ENCODE measurements around the gene KRTAP20-3.

The KRTAP20-3 gene

DNA sequence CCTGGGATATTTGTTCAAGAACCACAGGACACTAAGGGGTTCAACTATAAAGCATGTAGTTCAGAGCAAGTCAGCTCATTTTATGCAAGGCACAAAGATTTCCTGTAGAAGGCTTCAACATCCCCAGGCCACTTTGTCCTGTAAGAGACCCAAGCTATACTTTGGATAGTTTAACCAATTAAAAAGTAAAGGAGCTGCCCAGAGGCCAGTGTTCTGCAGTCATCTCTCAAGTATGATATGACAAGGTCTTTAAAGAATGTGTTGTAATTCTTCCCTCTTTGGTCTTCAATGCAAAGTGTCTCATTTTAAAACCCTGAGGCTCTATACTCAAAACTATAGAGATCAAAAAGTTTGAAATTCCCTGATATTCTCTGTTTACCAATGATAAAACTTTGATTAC, 34.1 kb downstream of the KRTAP20-3 start:
- DNase-seq (ENCODE audit: low read depth, low spot score): no peak
- H3K27ac ChIP-seq: no peak overlapping the region

DNA sequence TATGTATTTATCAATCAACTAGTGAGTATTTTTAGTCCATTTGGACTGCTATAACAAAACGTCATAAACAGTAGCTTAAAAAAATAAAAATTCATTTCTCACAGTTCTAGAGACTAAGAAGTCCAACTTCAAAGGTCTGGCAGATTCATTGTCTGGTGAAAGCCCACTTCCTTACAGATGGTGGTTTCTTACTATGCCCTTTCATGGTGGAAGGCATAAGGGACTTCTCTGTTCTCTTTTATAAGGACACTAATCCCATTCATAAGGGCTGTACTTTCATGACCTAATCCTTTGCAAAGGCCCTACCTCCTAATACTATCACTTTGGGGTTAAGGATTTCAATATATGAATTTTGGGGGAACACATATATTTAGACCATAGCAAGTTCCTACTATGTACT, 37.9 kb downstream of the KRTAP20-3 start:
- DNase-seq (ENCODE audit: low read depth, low spot score): no peak
- no peak overlapping the region for H3K27ac ChIP-seq

DNA sequence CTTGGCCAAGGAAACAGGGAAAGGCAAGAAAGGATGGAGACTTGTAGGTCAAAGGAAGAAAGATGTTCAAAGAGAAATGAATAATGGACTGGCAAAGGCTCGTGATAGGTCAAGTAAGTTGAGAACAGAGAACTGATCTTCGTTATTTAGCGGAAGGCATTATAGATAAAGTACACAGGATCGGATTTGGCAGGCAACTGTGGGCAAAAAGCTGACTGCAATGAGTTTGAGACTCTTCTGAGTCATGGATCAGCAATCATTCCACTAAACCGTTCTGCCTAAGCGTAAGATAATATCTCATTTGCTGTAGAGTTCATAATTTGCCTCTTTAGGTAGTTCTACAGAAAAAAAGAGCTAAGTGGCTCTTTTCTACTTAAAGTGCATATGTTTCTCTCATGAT, 41.8 kb downstream of the KRTAP20-3 start:
- H3K27ac ChIP-seq: no peak overlapping the region
- DNase-seq (ENCODE audit: low read depth, low spot score): no peak

DNA sequence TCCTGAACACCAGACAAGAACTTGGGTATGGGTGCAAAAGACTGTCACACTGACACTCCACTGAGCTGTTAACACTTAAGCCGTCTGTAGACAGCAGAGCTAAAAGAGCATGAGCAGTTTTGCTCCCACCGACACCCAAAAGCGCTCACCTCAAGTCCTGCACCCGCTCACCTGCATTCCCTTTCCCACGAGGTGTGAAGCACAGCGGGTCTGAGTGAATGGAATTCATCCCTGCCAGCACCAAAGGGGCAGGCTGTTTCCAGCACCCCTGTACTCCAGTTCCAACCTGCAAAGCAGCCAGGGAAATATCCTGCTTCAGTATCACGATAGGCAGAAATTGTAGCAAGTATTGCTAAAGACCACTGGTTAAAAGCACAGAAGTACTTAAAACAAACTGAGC, 47.2 kb downstream of the KRTAP20-3 start:
- DNase-seq (ENCODE audit: low read depth, low spot score): no peak
- no peak overlapping the region for H3K27ac ChIP-seq
